Measurements from ENCODE around the gene TBXT.

The TBXT gene

GRCh38 chr6:166152660-166153059 lies 15.0 kb downstream of the TBXT start:
- Histone ChIP-seq H4K20me1 (ENCODE audit: control insufficient read depth, insufficient read depth, low read depth, low read length) (no peaks in the 10 kb centered on the region), H3F3A (ENCODE audit: control insufficient read depth, insufficient read depth) (no peaks in the 10 kb centered on the region), H3K9me2 (replicated peaks; ENCODE audit: control insufficient read depth, low read length) (no peaks in the 10 kb centered on the region), H3K4me1 (ENCODE audit: control insufficient read depth, low read length) (peaks cover 9% of the 10 kb centered on the region), H3K36me3 (ENCODE audit: control insufficient read depth, low read length) (no peaks in the 10 kb centered on the region), H3K27ac (ENCODE audit: low read depth, low read length) (no peak overlapping the region), H3K9me3 (ENCODE audit: control insufficient read depth, insufficient read depth, low read length) (peaks cover 8% of the 10 kb centered on the region), H3K4me2 (ENCODE audit: low read length) (no peak overlapping the region), H3K4me3 (ENCODE audit: low read length) (no peak overlapping the region), H3K79me2 (ENCODE audit: control insufficient read depth, low read length) (no peaks in the 10 kb centered on the region), H3K27me3 (ENCODE audit: control insufficient read depth, low read length) (no peaks in the 10 kb centered on the region)
- TF ChIP-seq EZH2phosphoT487 (IDR thresholded peaks at IDR 0.05; ENCODE audit: borderline replicate concordance, low read length) (no peak), CTCF (IDR thresholded peaks at IDR 0.05; ENCODE audit: low read depth, low read length, poor library complexity, severe bottlenecking) (no peak)

- Histone ChIP-seq H3F3A (ENCODE audit: control insufficient read depth, insufficient read depth) (no peaks in the 10 kb centered on the region), H3K9me3 (ENCODE audit: control insufficient read depth, insufficient read depth, low read length) (peaks cover 8% of the 10 kb centered on the region), H4K20me1 (ENCODE audit: control insufficient read depth, insufficient read depth, low read depth, low read length) (no peaks in the 10 kb centered on the region), H3K4me3 (ENCODE audit: low read length) (no peak overlapping the region), H3K27ac (ENCODE audit: low read depth, low read length) (no peak overlapping the region), H3K79me2 (ENCODE audit: control insufficient read depth, low read length) (no peaks in the 10 kb centered on the region), H3K36me3 (ENCODE audit: control insufficient read depth, low read length) (no peaks in the 10 kb centered on the region), H3K4me2 (ENCODE audit: low read length) (no peak overlapping the region), H3K27me3 (ENCODE audit: control insufficient read depth, low read length) (no peaks in the 10 kb centered on the region), H3K4me1 (ENCODE audit: control insufficient read depth, low read length) (no peaks in the 10 kb centered on the region; the same call in 1 of the 2 replicates), H3K9me2 (replicated peaks; ENCODE audit: control insufficient read depth, low read length) (no peaks in the 10 kb centered on the region)
- TF ChIP-seq EZH2phosphoT487 (IDR thresholded peaks at IDR 0.05; ENCODE audit: borderline replicate concordance, low read length) (no peak), CTCF (IDR thresholded peaks at IDR 0.05; ENCODE audit: low read depth, low read length, poor library complexity, severe bottlenecking) (no peak)
Observed at GRCh38 chr6:166151798-166152197, 15.9 kb downstream of the TBXT start.

- Histone ChIP-seq H3K4me2 (ENCODE audit: low read length) (no peak overlapping the region), H3F3A (ENCODE audit: control insufficient read depth, insufficient read depth) (no peaks in the 10 kb centered on the region), H3K79me2 (ENCODE audit: control insufficient read depth, low read length) (no peaks in the 10 kb centered on the region), H3K27me3 (ENCODE audit: control insufficient read depth, low read length) (peaks cover 10% of the 10 kb centered on the region; the same call in 1 of the 2 replicates), H4K20me1 (ENCODE audit: control insufficient read depth, insufficient read depth, low read depth, low read length) (no peaks in the 10 kb centered on the region), H3K27ac (ENCODE audit: low read depth, low read length) (no peak overlapping the region), H3K36me3 (ENCODE audit: control insufficient read depth, low read length) (no peaks in the 10 kb centered on the region), H3K4me1 (ENCODE audit: control insufficient read depth, low read length) (no peaks in the 10 kb centered on the region), H3K4me3 (ENCODE audit: low read length) (no peak overlapping the region), H3K9me3 (ENCODE audit: control insufficient read depth, insufficient read depth, low read length) (peaks cover 8% of the 10 kb centered on the region), H3K9me2 (replicated peaks; ENCODE audit: control insufficient read depth, low read length) (no peaks in the 10 kb centered on the region)
- TF ChIP-seq CTCF (IDR thresholded peaks at IDR 0.05; ENCODE audit: low read depth, low read length, poor library complexity, severe bottlenecking) (no peak), EZH2phosphoT487 (IDR thresholded peaks at IDR 0.05; ENCODE audit: borderline replicate concordance, low read length) (no peak)
Observed at GRCh38 chr6:166145751-166146150, 21.9 kb downstream of the TBXT start.
